Smooth muscle cell (in vitro differentiated cells): ENCODE measurements around the gene MTHFR. TPM values are rescaled to one million over a fixed set of nuclear protein-coding genes. Genes with fewer than 3 reads are reported as not detected.
A peak's percentile ranks its signal among the peaks of the same experiment; 100 is the strongest.

Source experiments
- DNase-seq: peaks from one replicate; lab custom pipeline; 2025; ENCODE audit not compliant: unreplicated experiment; lab: John Stamatoyannopoulos, UW
- H2AFZ ChIP-seq: fragments of 200-600 bp; sonication (generic); 2 replicates; pipeline ENCODE4 v1.6.0; 2016; ENCODE audit warnings: antibody characterized with exemption, low read depth, mild to moderate bottlenecking
- H3F3A ChIP-seq: fragments of 200-600 bp; sonication (generic); 2 replicates; pipeline ENCODE4 v1.6.0; 2017; ENCODE audit warnings: antibody characterized with exemption, low read depth
- H3K27ac ChIP-seq: fragments of 200-600 bp; sonication (generic); 2 replicates; pipeline ENCODE4 v1.5.1; 2016; ENCODE audit warnings: low read depth, mild to moderate bottlenecking
- H3K27me3 ChIP-seq: fragments of 200-600 bp; sonication (generic); 2 replicates; pipeline ENCODE4 v1.6.1; 2016; ENCODE audit warnings: low read depth, mild to moderate bottlenecking
- H3K36me3 ChIP-seq: fragments of 200-600 bp; sonication (generic); 2 replicates; pipeline ENCODE4 v1.5.1; 2016; ENCODE audit warnings: low read depth
- H3K4me1 ChIP-seq: fragments of 200-600 bp; sonication (generic); 2 replicates; pipeline ENCODE4 v1.5.1; 2016; ENCODE audit warnings: low read depth
- H3K4me2 ChIP-seq: fragments of 200-600 bp; sonication (generic); 2 replicates; pipeline ENCODE4 v1.6.0; 2016; ENCODE audit warnings: mild to moderate bottlenecking
- H3K4me3 ChIP-seq: fragments of 200-600 bp; sonication (generic); 2 replicates; pipeline ENCODE4 v1.5.1; 2016; ENCODE audit warnings: mild to moderate bottlenecking
- H3K79me2 ChIP-seq: fragments of 200-600 bp; sonication (generic); 2 replicates; pipeline ENCODE4 v1.6.0; 2016; ENCODE audit warnings: low read depth, mild to moderate bottlenecking
- H3K9ac ChIP-seq: fragments of 200-600 bp; sonication (generic); 2 replicates; pipeline ENCODE4 v1.6.0; 2016; ENCODE audit warnings: low read depth
- H3K9me3 ChIP-seq: fragments of 200-600 bp; sonication (generic); replicated peaks from 2 replicates; pipeline ENCODE4 v1.5.1; 2016; ENCODE audit warnings: low read depth
- H4K20me1 ChIP-seq: fragments of 200-600 bp; sonication (generic); 2 replicates; pipeline ENCODE4 v1.6.0; 2016; ENCODE audit warnings: low read depth
- CTCF ChIP-seq: fragments of 200-600 bp; sonication (generic); IDR thresholded peaks from 2 replicates; pipeline ENCODE4 v1.5.1; 2017; ENCODE audit warnings: borderline replicate concordance, mild to moderate bottlenecking, antibody characterized with exemption; ENCODE audit not compliant: insufficient read depth, poor library complexity, severe bottlenecking
- whole genome bisulfite sequencing: methylation state at CpG from one replicate; pipeline ENCODE4 v1.1.7; 2016; ENCODE audit warnings: low lambda C conversion rate; 5-methylcytosine and 5-hydroxymethylcytosine counted together
- polyA plus RNA-seq: library from polyadenylated mRNA; unstranded; fragments of >200 nt; fragmentation: Nextera tagmentation; extraction: Ambion mirVana; gene quantifications from 2 replicates; pipeline ENCODE4 v1.2.1, GENCODE V29; 2016
- total RNA-seq: library from RNA; depleted of rRNA; stranded (reverse); fragments of >200 nt; gene quantifications from 2 replicates; pipeline ENCODE4 v1.2.3, GENCODE V29; 2014

The MTHFR gene
- total and polyA plus RNA-seq, 2 experiments from 2014 or later: 6.1 to 15.2 TPM

- Histone ChIP-seq H3K9me3 (no peaks in the 10 kb centered on the region), H3K27me3 (no peaks in the 10 kb centered on the region), H3K4me3 (no peak overlapping the region), H3K9ac (peak overlapping the region; percentile 43), H3F3A (no peaks in the 10 kb centered on the region), H4K20me1 (no peaks in the 10 kb centered on the region), H3K4me1 (peaks cover 10% of the 10 kb centered on the region), H2AFZ (no peak overlapping the region), H3K36me3 (no peaks in the 10 kb centered on the region), H3K79me2 (no peaks in the 10 kb centered on the region), H3K27ac (peak overlapping the region; percentile 71), H3K4me2 (peak overlapping the region; percentile 48)
- 62% methylated on average over 19 of the region's 19 CpGs for WGBS
- DNase-seq: peak; percentile 27
- TF ChIP-seq CTCF: no peak
Measured at GRCh38 chr1:11790880-11791715, 14.7 kb downstream of the MTHFR start.

GRCh38 chr1:11790101-11790879 lies 15.5 kb downstream of the MTHFR start:
- no peaks in the 10 kb centered on the region for H3F3A ChIP-seq
- no peaks in the 10 kb centered on the region for H3K36me3 ChIP-seq
- H3K9ac ChIP-seq: no peak overlapping the region
- H4K20me1 ChIP-seq: no peaks in the 10 kb centered on the region
- H3K27me3 ChIP-seq: no peaks in the 10 kb centered on the region
- no peak for DNase-seq
- no peak overlapping the region for H3K4me3 ChIP-seq
- H3K27ac ChIP-seq: peak overlapping the region; percentile 71
- peaks cover 10% of the 10 kb centered on the region for H3K4me1 ChIP-seq
- TF ChIP-seq CTCF: no peak
- no peak overlapping the region for H3K4me2 ChIP-seq
- H3K79me2 ChIP-seq: no peaks in the 10 kb centered on the region
- no peaks in the 10 kb centered on the region for H3K9me3 ChIP-seq
- no peak overlapping the region for H2AFZ ChIP-seq
- WGBS: 90% methylated on average over 20 of the region's 20 CpGs

- Histone ChIP-seq H2AFZ (no peak overlapping the region), H3K9me3 (no peaks in the 10 kb centered on the region), H3K36me3 (no peaks in the 10 kb centered on the region), H3K9ac (no peak overlapping the region), H3K79me2 (no peaks in the 10 kb centered on the region), H3K27me3 (no peaks in the 10 kb centered on the region), H3K4me2 (no peak overlapping the region), H3K4me1 (peaks cover 13% of the 10 kb centered on the region), H4K20me1 (no peaks in the 10 kb centered on the region), H3K27ac (peak overlapping the region; percentile 71), H3F3A (no peaks in the 10 kb centered on the region), H3K4me3 (no peak overlapping the region)
- no peak for TF ChIP-seq CTCF
- 86% methylated on average over 13 of the region's 13 CpGs for WGBS
- DNase-seq: no peak
Measured at GRCh38 chr1:11789126-11790067, 16.4 kb downstream of the MTHFR start.
